ENCODE data around the gene CDK2AP2.

- TF ChIP-seq CTCF (IDR thresholded peaks at IDR 0.05) = no peak
- no peak for TF ChIP-seq POLR2A (IDR thresholded peaks at IDR 0.05)
These were observed 2.0 kb upstream of the CDK2AP2 start for GRCh38 chr11:67510023-67510345.

Data from upper lobe of left lung (tissue), 4 donors.